Kasumi-1 (cell line): ENCODE data around the gene ADAM23.
"Not testable (repeated sequence)": the region's sequence is repeated elsewhere in the genome, so short reads cannot be mapped to it uniquely, and the experiment has no call there.

ENCODE experiments used
- DNase-seq, 2 experiments: peaks; one replicate each; lab custom pipeline; 2025; lab: John Stamatoyannopoulos, UW

Gene ADAM23, protein sequence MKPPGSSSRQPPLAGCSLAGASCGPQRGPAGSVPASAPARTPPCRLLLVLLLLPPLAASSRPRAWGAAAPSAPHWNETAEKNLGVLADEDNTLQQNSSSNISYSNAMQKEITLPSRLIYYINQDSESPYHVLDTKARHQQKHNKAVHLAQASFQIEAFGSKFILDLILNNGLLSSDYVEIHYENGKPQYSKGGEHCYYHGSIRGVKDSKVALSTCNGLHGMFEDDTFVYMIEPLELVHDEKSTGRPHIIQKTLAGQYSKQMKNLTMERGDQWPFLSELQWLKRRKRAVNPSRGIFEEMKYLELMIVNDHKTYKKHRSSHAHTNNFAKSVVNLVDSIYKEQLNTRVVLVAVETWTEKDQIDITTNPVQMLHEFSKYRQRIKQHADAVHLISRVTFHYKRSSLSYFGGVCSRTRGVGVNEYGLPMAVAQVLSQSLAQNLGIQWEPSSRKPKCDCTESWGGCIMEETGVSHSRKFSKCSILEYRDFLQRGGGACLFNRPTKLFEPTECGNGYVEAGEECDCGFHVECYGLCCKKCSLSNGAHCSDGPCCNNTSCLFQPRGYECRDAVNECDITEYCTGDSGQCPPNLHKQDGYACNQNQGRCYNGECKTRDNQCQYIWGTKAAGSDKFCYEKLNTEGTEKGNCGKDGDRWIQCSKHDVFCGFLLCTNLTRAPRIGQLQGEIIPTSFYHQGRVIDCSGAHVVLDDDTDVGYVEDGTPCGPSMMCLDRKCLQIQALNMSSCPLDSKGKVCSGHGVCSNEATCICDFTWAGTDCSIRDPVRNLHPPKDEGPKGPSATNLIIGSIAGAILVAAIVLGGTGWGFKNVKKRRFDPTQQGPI

GRCh38 chr2:206442833-206443734 lies at the start of gene ADAM23:
Gene ADAM23, plus strand, starts transcription at chr2:206443532. Its CDS starts 335 bp downstream, at chr2:206443867.
- DNase-seq: no peak

DNA sequence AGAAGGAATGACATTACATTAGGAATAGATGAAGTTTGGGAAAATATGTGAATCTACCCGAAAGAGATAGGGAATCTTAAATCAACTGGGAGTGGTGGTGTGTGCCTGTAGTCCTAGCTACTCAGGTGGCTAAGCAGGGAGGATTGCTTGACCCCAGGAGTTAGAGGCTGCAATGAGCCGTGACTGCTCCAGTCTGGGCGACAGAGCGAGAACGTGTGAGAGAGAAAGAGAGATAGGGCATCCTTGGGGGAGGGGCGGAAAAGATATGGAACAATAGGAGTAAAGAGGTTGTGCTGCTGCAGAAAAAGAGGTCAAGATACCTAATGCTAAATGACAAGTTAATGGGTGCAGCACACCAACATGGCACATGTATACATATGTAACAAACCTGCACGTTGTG lies 47.1 kb upstream of the ADAM23 start:
- DNase-seq: no peak

DNA sequence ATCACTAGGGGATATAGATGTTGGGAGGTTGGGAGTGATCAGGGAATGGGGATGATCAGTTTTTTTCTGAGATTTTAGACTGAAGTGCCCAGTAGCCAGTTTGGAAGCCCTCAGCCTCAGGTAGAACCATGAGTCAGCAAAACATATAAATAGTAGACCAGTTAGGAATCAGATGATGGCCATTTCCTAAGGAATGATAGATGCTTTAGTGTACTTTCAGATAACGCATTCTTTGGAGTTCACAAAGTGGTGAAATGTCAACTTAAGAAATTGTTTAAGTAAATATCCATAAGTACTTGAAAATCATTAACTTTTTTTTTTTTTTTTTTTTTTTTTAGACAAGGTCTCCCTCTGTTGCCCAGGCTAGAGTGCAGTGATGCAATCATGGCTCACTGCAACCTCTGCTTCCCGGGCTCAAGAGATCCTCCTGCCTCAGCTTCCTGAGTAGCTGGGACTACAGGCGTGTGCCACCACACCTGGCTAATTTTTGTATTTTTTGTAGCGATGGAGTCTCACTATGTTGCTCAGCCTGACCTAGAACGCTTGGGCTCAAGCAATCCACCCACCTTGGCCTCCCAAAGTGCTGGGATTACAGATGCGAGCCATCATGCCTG lies 40.3 kb upstream of the ADAM23 start:
- DNase-seq: not testable (repeated sequence)

DNA sequence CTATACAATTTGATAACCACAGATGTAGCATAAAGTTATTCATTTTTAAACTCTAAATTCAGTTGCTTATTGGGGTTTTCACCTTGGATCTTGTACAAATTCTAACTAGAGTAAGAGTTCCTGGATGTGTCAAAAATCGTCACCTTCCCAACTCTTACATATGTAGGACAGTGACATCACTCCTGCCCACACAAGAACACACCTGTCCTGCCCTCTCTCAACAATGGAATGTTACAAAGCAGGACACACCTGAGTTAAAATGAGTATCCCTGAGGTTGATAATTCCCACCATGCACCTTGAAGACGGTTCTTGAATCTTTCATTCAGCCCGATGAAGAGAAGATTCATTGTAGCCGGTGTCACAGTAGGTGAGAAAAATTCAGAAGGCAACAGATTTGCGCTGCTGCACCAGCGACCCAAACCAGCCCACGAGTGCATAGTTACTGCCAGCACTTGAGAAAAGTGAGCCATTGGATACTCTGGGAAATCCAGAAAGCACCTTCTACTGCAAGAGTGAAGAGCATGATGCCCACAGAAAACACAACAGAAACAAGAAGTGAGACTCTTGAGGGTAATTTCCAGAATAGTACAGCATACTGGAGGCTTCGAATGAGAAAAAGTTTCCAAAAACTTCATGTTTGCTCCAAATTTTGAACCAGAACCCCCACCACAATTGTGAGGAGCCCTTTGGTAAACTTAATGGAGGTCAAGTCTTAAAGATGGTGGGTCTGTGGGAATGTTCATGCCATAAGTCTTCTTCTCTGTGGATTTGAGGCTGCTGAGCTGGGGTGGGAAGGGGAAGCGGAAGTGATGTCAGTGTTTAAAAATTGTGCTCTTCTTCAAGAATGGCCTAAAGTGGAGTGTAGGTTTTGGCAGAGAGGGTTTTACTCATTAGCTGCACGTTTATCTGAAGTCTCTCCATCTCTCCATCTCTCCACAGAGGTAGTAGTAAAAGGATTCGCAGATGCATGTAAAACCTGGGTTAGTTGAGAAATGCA lies 34.7 kb upstream of the ADAM23 start:
- DNase-seq: no peak

- no peak for DNase-seq
Observed at GRCh38 chr2:206410714-206411113, 32.6 kb upstream of the ADAM23 start.

GRCh38 chr2:206415618-206416243 lies 27.6 kb upstream of the ADAM23 start:
- no peak for DNase-seq

DNA sequence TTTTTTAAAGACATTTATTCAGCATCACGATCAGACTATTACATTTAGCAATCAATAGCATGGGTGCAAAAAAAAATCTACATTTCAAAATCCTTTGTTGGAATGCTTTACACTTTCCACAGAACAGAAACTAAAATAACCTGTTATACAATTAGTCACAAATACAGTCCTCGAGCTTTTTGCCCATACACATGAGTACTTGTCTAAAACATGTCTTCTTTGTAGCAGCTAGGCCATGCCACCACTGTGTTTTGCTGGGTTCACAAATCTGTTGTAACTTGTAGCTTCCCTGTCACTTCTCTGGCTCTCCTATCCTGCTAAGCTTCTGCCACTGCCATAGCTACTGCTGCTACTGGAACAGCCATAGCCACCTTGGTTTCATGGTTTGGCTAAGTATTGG lies 24.4 kb upstream of the ADAM23 start:
- DNase-seq: no peak

DNA sequence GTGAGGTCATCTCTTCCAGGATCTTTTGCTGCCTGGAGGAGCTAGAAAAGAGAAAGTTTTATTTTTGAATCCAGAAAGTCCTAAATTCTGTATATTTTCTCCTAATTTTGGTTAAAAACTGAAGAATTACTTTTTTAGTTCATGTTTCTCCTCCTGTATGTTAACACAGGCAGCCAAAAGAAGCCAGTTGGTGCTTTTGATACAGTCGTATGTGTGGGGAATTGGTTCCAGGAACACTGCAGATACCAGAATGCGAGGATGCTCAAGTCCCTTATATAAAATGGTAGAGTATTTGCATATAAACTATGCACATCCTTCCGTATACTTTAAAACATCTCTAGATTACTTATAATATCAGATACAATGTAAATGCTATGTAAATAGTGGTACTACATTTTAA lies 22.6 kb upstream of the ADAM23 start:
- DNase-seq: no peak

GRCh38 chr2:206422493-206422892 lies 20.8 kb upstream of the ADAM23 start:
- DNase-seq: no peak

GRCh38 chr2:206423147-206423546 lies 20.2 kb upstream of the ADAM23 start:
- DNase-seq: no peak

DNA sequence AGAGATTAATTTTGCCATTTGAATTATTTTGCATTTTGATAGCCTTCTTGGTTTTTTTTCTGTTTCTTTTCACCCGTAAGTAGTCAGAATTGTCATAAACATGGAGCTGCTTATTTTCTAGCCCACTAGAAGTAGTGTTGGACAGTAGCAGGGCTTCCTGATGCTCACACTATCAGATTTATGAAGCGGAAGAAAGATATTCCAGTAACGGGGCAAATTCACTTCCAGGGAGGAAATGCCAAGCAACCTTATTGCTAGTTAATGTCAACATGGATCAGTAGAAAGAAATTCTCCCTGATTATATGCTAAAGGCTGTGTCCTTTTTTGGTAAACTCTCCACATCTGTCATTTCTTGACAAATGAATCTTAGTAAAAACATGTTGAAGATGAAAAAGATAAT lies 19.2 kb upstream of the ADAM23 start:
- DNase-seq: no peak

GRCh38 chr2:206428783-206429182 lies 14.5 kb upstream of the ADAM23 start:
- DNase-seq: no peak

DNA sequence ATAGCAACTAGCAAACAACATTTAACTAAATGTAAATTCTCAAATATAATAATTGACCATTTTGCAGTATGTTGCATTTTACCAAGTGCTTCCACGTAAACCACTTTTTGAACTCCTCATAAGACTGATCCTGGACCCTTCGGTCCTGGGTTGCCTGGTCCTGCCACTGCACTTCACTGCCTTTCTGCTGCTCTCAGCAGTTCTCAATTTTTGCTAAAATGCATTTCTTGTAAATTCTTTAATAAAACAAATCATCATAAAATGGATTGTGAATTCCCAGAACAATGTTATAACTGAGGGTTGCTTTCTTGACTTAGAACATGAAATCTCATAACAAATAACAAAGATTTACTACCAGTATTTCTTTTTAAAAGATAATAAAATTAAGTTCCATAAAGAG lies 12.9 kb upstream of the ADAM23 start:
- no peak for DNase-seq

DNA sequence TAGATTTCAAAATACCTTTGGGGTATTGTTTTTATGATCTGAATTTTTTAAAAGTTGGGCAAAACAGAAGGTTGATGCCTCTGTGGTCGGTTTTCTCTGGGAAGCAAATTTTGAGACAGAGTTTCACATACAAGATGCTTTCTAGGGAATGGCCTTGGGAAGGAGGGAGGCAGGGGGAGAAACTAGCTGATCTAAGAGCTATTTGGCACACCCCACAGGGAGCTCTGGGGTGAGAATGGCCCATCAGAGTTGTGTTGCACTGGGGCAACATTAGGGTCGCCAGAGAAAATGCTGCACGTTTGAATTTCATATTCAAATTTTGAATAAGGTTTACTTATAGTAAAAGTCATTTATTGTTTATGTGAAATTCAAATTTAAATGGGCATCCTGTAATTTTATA lies 11.9 kb upstream of the ADAM23 start:
- no peak for DNase-seq

DNA sequence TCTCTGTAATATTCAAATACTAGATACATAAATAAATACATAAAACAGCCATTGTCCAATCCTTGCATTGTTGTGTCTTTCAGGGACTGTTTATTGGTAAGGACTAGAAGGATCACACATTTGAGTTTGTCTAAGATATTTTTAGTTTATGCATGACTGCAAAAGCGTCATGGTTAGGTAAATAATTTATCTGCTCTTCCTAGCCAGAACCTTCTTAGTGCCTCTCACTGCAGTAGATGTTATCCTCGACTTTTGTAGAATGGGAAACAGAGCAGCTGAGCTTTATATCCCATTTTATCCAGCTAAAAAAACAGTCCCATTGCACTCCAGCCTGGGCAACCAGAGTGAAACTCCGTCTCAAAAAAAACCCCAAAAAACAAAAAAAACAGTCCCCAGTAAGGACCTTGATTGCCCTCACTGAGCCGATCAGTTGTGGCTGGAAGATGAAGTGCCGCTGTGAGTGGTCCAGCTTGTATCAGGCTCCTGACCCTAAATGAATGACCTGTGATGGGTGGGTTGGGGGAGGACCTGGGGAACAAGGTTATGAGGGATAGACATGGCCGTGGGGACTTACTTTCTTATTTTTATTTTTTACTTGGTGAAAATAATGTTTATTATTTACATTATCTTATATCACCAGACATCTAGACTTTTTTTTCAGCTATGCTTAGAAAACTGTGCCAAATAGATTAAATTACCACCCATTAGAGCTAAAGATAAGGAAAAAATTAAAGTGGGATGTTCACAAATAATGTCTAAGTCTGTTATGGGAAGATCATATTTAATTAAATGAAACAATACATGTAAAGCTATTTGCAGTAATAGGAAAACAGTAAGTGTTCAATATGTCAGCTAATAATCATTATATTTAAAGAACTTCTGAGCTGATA lies 10.9 kb upstream of the ADAM23 start:
- DNase-seq: no peak

GRCh38 chr2:206433190-206433589 lies 10.1 kb upstream of the ADAM23 start:
- no peak for DNase-seq

DNA sequence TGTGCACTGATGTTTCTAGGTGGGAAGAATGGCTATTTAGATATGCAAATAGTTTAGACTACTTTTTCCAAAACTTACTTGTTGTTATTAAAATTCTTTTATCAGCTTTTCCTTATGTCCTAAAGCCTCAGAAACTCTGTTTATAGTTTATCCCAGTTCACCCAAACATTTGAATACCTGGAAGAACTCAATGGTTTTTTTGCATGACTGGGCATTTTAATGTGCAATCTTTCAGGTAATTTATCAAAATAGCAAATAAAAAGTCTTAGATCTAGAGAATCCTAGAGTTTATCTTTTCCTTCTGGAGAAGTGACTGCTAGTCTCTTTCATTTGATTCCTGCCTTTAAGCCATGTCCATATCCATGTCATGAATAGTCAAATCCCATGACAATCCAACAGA lies 9.6 kb upstream of the ADAM23 start:
- DNase-seq: no peak

DNA sequence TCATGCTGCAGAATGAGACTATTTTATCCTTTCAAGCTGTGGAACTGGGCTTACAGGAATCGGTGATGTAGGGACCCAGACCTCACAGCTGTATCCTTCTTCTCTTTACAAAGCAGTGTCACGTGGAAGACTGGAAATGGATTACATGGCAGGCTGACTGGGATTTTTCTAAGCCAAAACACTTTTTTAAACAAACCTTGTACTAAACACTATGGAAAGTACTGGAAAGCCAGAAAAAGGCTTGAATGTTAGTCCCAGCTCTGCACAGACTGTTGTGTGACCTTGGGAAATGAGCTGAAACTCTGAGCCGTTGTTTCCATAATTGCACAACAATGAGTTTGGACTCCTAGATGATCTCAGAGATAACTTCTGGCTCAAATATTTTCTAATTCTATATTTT lies 7.6 kb upstream of the ADAM23 start:
- no peak for DNase-seq

- no peak for DNase-seq
Observed at GRCh38 chr2:206438196-206438724, 5.1 kb upstream of the ADAM23 start.
